Measurements from ENCODE around the gene BCL7A. TPM values are rescaled to one million over a fixed set of nuclear protein-coding genes. Genes with fewer than 3 reads are reported as not detected.

BCL7A gene
- total and polyA plus RNA-seq, 11 donors: 4.0 to 22.1 (median 14.3) TPM

DNA sequence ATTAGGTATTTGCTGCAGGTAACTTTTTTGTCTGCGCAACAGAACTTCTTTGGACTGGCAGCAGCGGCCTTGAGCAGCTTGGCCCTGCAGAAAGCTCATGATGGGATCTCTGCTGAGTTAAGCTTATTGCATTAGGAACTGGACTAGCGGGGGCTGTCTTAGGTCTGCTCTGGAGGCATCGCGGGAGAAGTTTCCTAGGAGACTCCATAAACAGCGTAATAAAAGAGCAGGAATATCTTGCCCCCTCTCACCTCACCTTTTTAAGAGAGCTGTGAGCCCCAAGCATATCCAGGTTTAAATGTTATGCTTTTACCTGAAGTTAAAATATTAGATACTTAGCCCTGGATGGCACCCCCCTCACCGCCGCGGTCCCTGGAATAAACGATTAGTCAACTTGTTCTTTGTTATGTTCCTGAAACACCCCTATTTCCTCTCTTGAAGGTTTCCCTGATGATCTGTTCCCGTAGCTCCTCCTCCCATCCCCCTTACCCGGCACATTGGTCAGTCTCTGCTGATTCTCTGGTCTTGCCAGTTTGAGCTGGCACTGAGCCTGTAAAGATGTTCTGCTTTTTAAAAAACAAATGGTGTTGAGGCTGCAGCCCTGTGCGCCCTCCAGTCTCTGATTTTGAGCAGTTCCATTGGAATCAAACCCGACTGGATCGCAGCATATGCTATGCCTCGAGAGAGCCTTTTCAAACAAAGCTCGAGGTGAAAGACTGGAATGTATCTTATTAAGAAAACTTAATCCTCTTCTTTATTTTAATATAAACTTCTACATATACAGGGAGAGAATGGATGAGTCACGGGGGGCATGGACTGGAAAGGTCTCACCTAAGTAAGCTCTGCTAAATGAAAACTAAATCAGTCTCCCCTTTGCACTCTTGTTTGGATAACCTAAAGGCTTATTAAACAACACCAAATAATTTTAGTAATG, 58.7 kb downstream of the BCL7A start:
- no peaks in the 10 kb centered on the region for H3K9me3 ChIP-seq
- no peaks in the 10 kb centered on the region for H3K27me3 ChIP-seq
- peak overlapping the region; percentile 32 to 94 (median 74) for H3K4me3 ChIP-seq
- WGBS, 4 donors: 30 to 43% (median 37%) methylated on average over 18 of the region's 18 CpGs
- DNase-seq (peak in 3 of 5 donors; percentile 66 to 79 (median 76)), ATAC-seq (peak in 3 of 4 donors; percentile 20 to 45 (median 21))
- H3K36me3 ChIP-seq: peaks cover 0 to 15% (median 13%) of the 10 kb centered on the region in 9 donors
- intact Hi-C loops (cut with DNase I): loop anchor here in 1 of 10 donors (5.0 kb wide), 1 partner anchor 42 kb away; no protein-coding TSS in a partner anchor
- H3K27ac ChIP-seq: peak overlapping the region; percentile 53 to 95 (median 86)
- TF ChIP-seq POLR2A (IDR thresholded peaks at IDR 0.05): peak in 1 of 2 donors; percentile 51
- TF ChIP-seq, protein P1, sequence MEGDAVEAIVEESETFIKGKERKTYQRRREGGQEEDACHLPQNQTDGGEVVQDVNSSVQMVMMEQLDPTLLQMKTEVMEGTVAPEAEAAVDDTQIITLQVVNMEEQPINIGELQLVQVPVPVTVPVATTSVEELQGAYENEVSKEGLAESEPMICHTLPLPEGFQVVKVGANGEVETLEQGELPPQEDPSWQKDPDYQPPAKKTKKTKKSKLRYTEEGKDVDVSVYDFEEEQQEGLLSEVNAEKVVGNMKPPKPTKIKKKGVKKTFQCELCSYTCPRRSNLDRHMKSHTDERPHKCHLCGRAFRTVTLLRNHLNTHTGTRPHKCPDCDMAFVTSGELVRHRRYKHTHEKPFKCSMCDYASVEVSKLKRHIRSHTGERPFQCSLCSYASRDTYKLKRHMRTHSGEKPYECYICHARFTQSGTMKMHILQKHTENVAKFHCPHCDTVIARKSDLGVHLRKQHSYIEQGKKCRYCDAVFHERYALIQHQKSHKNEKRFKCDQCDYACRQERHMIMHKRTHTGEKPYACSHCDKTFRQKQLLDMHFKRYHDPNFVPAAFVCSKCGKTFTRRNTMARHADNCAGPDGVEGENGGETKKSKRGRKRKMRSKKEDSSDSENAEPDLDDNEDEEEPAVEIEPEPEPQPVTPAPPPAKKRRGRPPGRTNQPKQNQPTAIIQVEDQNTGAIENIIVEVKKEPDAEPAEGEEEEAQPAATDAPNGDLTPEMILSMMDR (IDR thresholded peaks at IDR 0.05): no peak
- peaks cover 7 to 73% (median 45%) of the 10 kb centered on the region in 12 donors for H3K4me1 ChIP-seq

DNA sequence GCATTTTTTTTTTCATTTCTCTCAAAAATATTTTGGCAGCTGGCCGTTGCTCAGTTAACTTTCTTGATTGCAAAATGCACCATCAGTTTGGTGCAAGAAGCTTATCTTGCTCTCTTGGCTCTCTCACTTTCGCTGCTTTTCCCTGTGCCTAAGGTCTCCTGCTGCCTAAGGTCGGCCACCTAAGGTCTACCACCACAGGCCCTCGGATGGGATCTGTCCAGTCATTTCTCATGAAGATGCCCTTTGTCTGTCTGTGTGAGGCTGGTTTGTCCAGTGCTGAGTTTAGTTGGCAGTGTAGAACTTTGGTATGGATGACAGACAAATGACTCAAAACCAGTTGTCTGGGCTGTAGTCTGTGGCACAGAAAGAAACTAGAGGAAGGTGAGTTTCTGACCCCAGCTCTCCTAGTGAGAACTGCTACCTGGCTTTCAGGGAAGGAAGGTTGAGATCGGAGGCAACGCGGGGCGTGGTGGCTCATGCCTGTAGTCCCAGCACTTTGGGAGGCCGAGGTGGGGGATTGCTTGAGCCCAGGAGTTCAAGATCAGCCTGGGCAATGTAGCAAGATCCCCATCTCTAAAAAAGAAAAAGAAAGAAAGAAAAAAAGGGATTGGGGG, 59.5 kb downstream of the BCL7A start:
- no peaks in the 10 kb centered on the region for H3K27me3 ChIP-seq
- peaks cover 0 to 23% (median 19%) of the 10 kb centered on the region in 9 donors for H3K36me3 ChIP-seq
- peak overlapping the region in 11 of 12 donors; percentile 55 to 94 (median 76) for H3K4me3 ChIP-seq
- ATAC-seq (no peak), DNase-seq (peak in 1 of 5 donors; percentile 21)
- H3K27ac ChIP-seq: peak overlapping the region; percentile 53 to 95 (median 86)
- no peaks in the 10 kb centered on the region for H3K9me3 ChIP-seq
- peaks cover 7 to 81% (median 48%) of the 10 kb centered on the region in 12 donors for H3K4me1 ChIP-seq
- intact Hi-C loops (cut with DNase I): loop anchor here in 1 of 10 donors (5.0 kb wide), 1 partner anchor 41 kb away; no protein-coding TSS in a partner anchor
- TF ChIP-seq POLR2A (IDR thresholded peaks at IDR 0.05): no peak
- TF ChIP-seq, protein P1 (IDR thresholded peaks at IDR 0.05): no peak
- 59 to 74% (median 67%) methylated on average over 9 of the region's 9 CpGs for WGBS, 4 donors

DNA sequence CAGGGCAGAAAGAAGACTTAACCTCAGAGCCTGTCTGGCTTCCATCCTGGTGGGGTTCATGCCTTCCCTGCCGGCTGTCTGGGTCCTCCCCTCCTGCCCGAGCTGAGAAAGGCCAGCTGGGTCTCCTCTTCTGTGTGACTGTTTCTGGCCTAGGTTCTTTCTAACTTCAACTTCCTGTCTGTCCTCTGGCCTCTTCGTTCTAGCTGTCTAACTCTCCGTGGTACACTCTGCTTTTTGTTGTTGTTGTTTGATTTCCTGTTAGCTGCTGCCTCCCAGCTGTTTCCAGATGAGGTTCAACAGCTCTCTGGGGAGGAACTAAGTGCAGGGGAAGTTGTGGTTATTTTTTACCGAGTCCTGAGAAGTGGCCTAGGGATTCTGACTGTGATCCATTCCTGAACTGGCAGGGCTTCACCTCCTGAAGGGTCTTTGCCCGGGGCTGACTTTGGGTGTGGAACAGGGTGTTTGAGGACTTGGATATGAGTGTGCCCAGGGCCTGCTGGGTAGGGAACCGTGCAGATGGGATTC, 60.1 kb downstream of the BCL7A start:
- H3K27me3 ChIP-seq: no peaks in the 10 kb centered on the region
- DNase-seq (peak; percentile 57 to 84 (median 81)), ATAC-seq (peak; percentile 33 to 67 (median 61))
- peak overlapping the region; percentile 53 to 95 (median 86) for H3K27ac ChIP-seq
- H3K4me3 ChIP-seq: peak overlapping the region in 11 of 12 donors; percentile 55 to 94 (median 76)
- intact Hi-C loops (cut with DNase I): loop anchor here in 1 of 10 donors (5.0 kb wide), 1 partner anchor 41 kb away; no protein-coding TSS in a partner anchor
- peaks cover 0 to 25% (median 19%) of the 10 kb centered on the region in 9 donors for H3K36me3 ChIP-seq
- H3K4me1 ChIP-seq: peaks cover 7 to 85% (median 52%) of the 10 kb centered on the region in 12 donors
- no peak for TF ChIP-seq POLR2A (IDR thresholded peaks at IDR 0.05)
- TF ChIP-seq, protein P1 (IDR thresholded peaks at IDR 0.05): peak in 2 of 12 donors; percentile 10 to 17
- no peaks in the 10 kb centered on the region for H3K9me3 ChIP-seq
- WGBS, 4 donors: 23 to 33% (median 32%) methylated on average over 7 of the region's 7 CpGs

Measured in heart left ventricle (tissue), 16 donors.